Esophagus muscularis mucosa (tissue), 4 donors: ENCODE measurements around the gene DDX3X. TPM values are rescaled to one million over a fixed set of nuclear protein-coding genes. Genes with fewer than 3 reads are reported as not detected.
"Not testable (repeated sequence)": the region's sequence is repeated elsewhere in the genome, so short reads cannot be mapped to it uniquely, and the experiment has no call there.

Experiments
- DNase-seq: peaks from one replicate; pipeline ENCODE4 v3.0.0-alpha.2; 2017; ENCODE audit errors: extremely low spot score
- H3K27ac ChIP-seq, 4 donors: fragments of 200-600 bp; sonication (generic); replicated peaks in 1 of 4; 1 replicate in 3 of 4; 2 replicates in 1 of 4; pipeline ENCODE4 v1.5.1; 2016 to 2019; ENCODE audit warnings: mild to moderate bottlenecking in 1 of 4
- H3K27me3 ChIP-seq, 4 donors: fragments of 200-600 bp; sonication (generic); one replicate each; pipeline versions ENCODE4 v1.5.1 to v1.6.0; 2016 to 2019
- H3K36me3 ChIP-seq, 4 donors: fragments of 200-600 bp; sonication (generic); one replicate each; pipeline ENCODE4 v1.5.1; 2016 to 2019
- H3K4me1 ChIP-seq, 4 donors: fragments of 200-600 bp; sonication (generic); one replicate each; pipeline ENCODE4 v1.5.1; 2016 to 2019
- H3K4me3 ChIP-seq, 4 donors: fragments of 200-600 bp; sonication (generic); 1 replicate in 2 of 4; 2 replicates in 2 of 4; pipeline ENCODE4 v1.5.1; 2016 to 2019; ENCODE audit warnings: mild to moderate bottlenecking in 4 of 4, moderate library complexity in 1 of 4
- H3K9me3 ChIP-seq, 4 donors: fragments of 200-600 bp; sonication (generic); 1 replicate in 3 of 4; 2 replicates in 1 of 4; pipeline ENCODE4 v1.5.1; 2016 to 2019
- CTCF ChIP-seq, 3 experiments: fragments of 200-600 bp in 2 of 3; fragments of 450-650 bp in 1 of 3; sonication (generic) in 2 of 3; IDR thresholded peaks; one replicate each; pipeline ENCODE4 v1.5.1; 2017 to 2019; ENCODE audit warnings: antibody characterized with exemption in 3 of 3, mild to moderate bottlenecking in 2 of 3, moderate library complexity in 1 of 3
- EP300 ChIP-seq: sonication (generic); formaldehyde crosslinking; IDR thresholded peaks from one replicate; pipeline ENCODE4 v1.6.1; 2017; ENCODE audit warnings: antibody characterized with exemption
- POLR2A ChIP-seq: fragments of 450-650 bp; IDR thresholded peaks from one replicate; pipeline ENCODE4 v1.6.1; 2017; ENCODE audit warnings: antibody characterized with exemption, moderate library complexity, mild to moderate bottlenecking, low read depth
- POLR2AphosphoS5 ChIP-seq, 2 donors: sonication (generic); formaldehyde crosslinking; IDR thresholded peaks; one replicate each; pipeline ENCODE4 v1.6.1; 2017; ENCODE audit warnings: antibody characterized with exemption in 2 of 2
- WGBS: methylation state at CpG from one replicate; pipeline ENCODE4 v1.1.5; 2018; 5-methylcytosine and 5-hydroxymethylcytosine counted together
- intact Hi-C: fragments of 100-400 bp; cut with DNase I; formaldehyde crosslinking; loops from one replicate; pipeline ENCODE4 v1.15.1; 2023
- total RNA-seq, 4 donors: library from RNA; depleted of rRNA; stranded (reverse); fragments of >200 nt; gene quantifications; one replicate each; pipeline versions ENCODE4 v1.1.0 to v1.2.1, GENCODE V29; 2016

Gene DDX3X
- total RNA-seq, 4 donors from 2014 or later: 169 to 282 (median 253) TPM

GRCh38 chrX:41391606-41392005 lies 57.6 kb downstream of the DDX3X start:
- H3K9me3 ChIP-seq: peaks cover 0 to under 1% (median 0%) of the 10 kb centered on the region in 4 donors
- no peaks in the 10 kb centered on the region for H3K27me3 ChIP-seq
- DNase-seq: no peak
- intact Hi-C loops: no loop called here
- TF ChIP-seq CTCF (IDR thresholded peaks at IDR 0.05): no peak
- TF ChIP-seq EP300: no peak
- TF ChIP-seq POLR2AphosphoS5 (IDR thresholded peaks at IDR 0.05): no peak
- TF ChIP-seq POLR2A: no peak
- WGBS: 83% methylated on average over 7 of the region's 9 CpGs
- H3K4me3 ChIP-seq: no peak overlapping the region
- no peaks in the 10 kb centered on the region for H3K36me3 ChIP-seq
- no peak overlapping the region for H3K27ac ChIP-seq
- H3K4me1 ChIP-seq: no peaks in the 10 kb centered on the region

GRCh38 chrX:41394293-41394692 lies 60.3 kb downstream of the DDX3X start:
- TF ChIP-seq CTCF (IDR thresholded peaks at IDR 0.05) (no peak), EP300 (no peak), POLR2A (no peak), POLR2AphosphoS5 (IDR thresholded peaks at IDR 0.05) (no peak)
- 86% methylated on average over 8 of the region's 8 CpGs for WGBS
- no peak overlapping the region for H3K27ac ChIP-seq
- H3K9me3 ChIP-seq: peaks cover 0 to 16% (median 0%) of the 10 kb centered on the region in 4 donors
- H3K27me3 ChIP-seq: no peaks in the 10 kb centered on the region
- intact Hi-C loops: no loop called here
- H3K36me3 ChIP-seq: no peaks in the 10 kb centered on the region
- no peak for DNase-seq
- H3K4me1 ChIP-seq: no peaks in the 10 kb centered on the region
- no peak overlapping the region for H3K4me3 ChIP-seq

- DNase-seq: no peak
- peaks cover 0 to 16% (median 0%) of the 10 kb centered on the region in 4 donors for H3K9me3 ChIP-seq
Observed at GRCh38 chrX:41397219-41397618, 63.3 kb downstream of the DDX3X start.

GRCh38 chrX:41397768-41398167 lies 63.8 kb downstream of the DDX3X start:
- TF ChIP-seq EP300 (no peak), POLR2A (no peak), CTCF (IDR thresholded peaks at IDR 0.05) (no peak), POLR2AphosphoS5 (IDR thresholded peaks at IDR 0.05) (no peak)
- no peaks in the 10 kb centered on the region for H3K27me3 ChIP-seq
- no peak overlapping the region for H3K27ac ChIP-seq
- 80% methylated on average over 2 of the region's 2 CpGs for WGBS
- H3K9me3 ChIP-seq: peaks cover 0 to 16% (median 0%) of the 10 kb centered on the region in 4 donors
- no peaks in the 10 kb centered on the region for H3K36me3 ChIP-seq
- DNase-seq: no peak
- no peaks in the 10 kb centered on the region for H3K4me1 ChIP-seq
- intact Hi-C loops: no loop called here
- no peak overlapping the region for H3K4me3 ChIP-seq

More at GRCh38 chrX:41397219-41397618, 63.3 kb downstream of the DDX3X start:
- WGBS: 97% methylated on average over 3 of the region's 3 CpGs
- H3K27ac ChIP-seq: no peak overlapping the region
- TF ChIP-seq POLR2A: no peak
- H3K4me3 ChIP-seq: no peak overlapping the region
- H3K4me1 ChIP-seq: no peaks in the 10 kb centered on the region
- no peaks in the 10 kb centered on the region for H3K36me3 ChIP-seq
- H3K27me3 ChIP-seq: no peaks in the 10 kb centered on the region
- intact Hi-C loops: no loop called here

- H3K4me3 ChIP-seq, H3K9me3 ChIP-seq, H3K27ac ChIP-seq, H3K36me3 ChIP-seq, H3K27me3 ChIP-seq, DNase-seq, H3K4me1 ChIP-seq, intact Hi-C loops: not testable (repeated sequence)
- 89% methylated on average over 2 of the region's 2 CpGs for WGBS
Observed at GRCh38 chrX:41402556-41402955, 68.6 kb downstream of the DDX3X start.

- WGBS: 84% methylated on average over 6 of the region's 6 CpGs
- intact Hi-C loops: no loop called here
- peaks cover 0 to 3% (median 0%) of the 10 kb centered on the region in 4 donors for H3K27me3 ChIP-seq
- no peaks in the 10 kb centered on the region for H3K9me3 ChIP-seq
- no peak for TF ChIP-seq EP300
- no peak for TF ChIP-seq CTCF (IDR thresholded peaks at IDR 0.05)
- no peak for TF ChIP-seq POLR2A
- TF ChIP-seq POLR2AphosphoS5 (IDR thresholded peaks at IDR 0.05): no peak
- no peak for DNase-seq
- no peaks in the 10 kb centered on the region for H3K36me3 ChIP-seq
- no peak overlapping the region for H3K27ac ChIP-seq
- H3K4me1 ChIP-seq: no peaks in the 10 kb centered on the region
- H3K4me3 ChIP-seq: no peak overlapping the region
Observed at GRCh38 chrX:41405551-41405950, 71.6 kb downstream of the DDX3X start.
